ENCODE results near the gene PTPRG.

Gene PTPRG

DNA sequence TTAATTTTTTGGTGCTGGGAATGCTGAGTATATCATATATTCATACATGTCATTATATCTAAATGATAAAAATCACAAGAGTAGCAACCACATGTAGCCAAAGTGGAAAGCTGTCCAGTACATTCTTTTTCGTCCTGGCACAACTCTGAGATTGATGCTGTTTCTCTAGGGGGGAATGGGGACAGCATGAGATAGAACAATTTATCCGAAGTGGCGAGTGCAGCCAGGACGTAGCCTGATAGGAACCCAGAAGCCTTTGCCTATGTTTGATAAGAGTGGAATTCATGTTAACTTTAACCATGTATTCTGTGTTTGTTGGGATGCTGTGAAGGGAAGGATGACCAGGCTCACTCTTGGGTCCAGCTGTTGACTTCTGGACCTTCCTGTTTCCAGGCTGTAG lies 20.9 kb downstream of the PTPRG start:
- Histone ChIP-seq H3K79me2 (ENCODE audit: insufficient read depth, low read length) (no peaks in the 10 kb centered on the region; the same call in 1 of the 2 replicates), H3K27me3 (ENCODE audit: insufficient read depth, low read length, poor library complexity, severe bottlenecking) (no peaks in the 10 kb centered on the region), H3K9ac (ENCODE audit: low read depth, low read length, poor library complexity, severe bottlenecking) (no peak overlapping the region), H3K36me3 (ENCODE audit: insufficient read depth, low read length) (no peaks in the 10 kb centered on the region), H2AFZ (ENCODE audit: low read length) (no peak overlapping the region), H3K9me3 (ENCODE audit: insufficient read depth, low read depth, low read length) (no peaks in the 10 kb centered on the region), H3F3A (ENCODE audit: low read depth) (no peaks in the 10 kb centered on the region), H3K4me2 (ENCODE audit: low read depth, low read length, poor library complexity, severe bottlenecking) (no peak overlapping the region), H4K20me1 (ENCODE audit: insufficient read depth, low read length, poor library complexity, severe bottlenecking) (no peaks in the 10 kb centered on the region), H3K4me3 (ENCODE audit: low read length, poor library complexity, severe bottlenecking) (no peak overlapping the region), H3K4me1 (ENCODE audit: insufficient read depth, low read length, poor library complexity, severe bottlenecking) (peaks cover 4% of the 10 kb centered on the region), H3K9me2 (replicated peaks; ENCODE audit: low read depth, low read length) (no peaks in the 10 kb centered on the region)
- TF ChIP-seq EZH2phosphoT487 (IDR thresholded peaks at IDR 0.05; ENCODE audit: borderline replicate concordance) (no peak), CTCF (conservative IDR thresholded peaks at IDR 0.05; ENCODE audit: low read length) (no peak)

GRCh38 chr3:61582846-61583245 lies 21.5 kb downstream of the PTPRG start:
- H3K36me3 ChIP-seq (ENCODE audit: insufficient read depth, low read length), result no peaks in the 10 kb centered on the region
- H3K79me2 ChIP-seq (ENCODE audit: insufficient read depth, low read length), result no peaks in the 10 kb centered on the region; the same call in 1 of the 2 replicates
- no peaks in the 10 kb centered on the region for H3K9me3 ChIP-seq (ENCODE audit: insufficient read depth, low read depth, low read length)
- H3K4me2 ChIP-seq (ENCODE audit: low read depth, low read length, poor library complexity, severe bottlenecking), result no peak overlapping the region
- no peak for TF ChIP-seq CTCF (conservative IDR thresholded peaks at IDR 0.05; ENCODE audit: low read length)
- H2AFZ ChIP-seq (ENCODE audit: low read length), result no peak overlapping the region
- H3K9me2 ChIP-seq (replicated peaks; ENCODE audit: low read depth, low read length), result no peaks in the 10 kb centered on the region
- no peaks in the 10 kb centered on the region for H3K27me3 ChIP-seq (ENCODE audit: insufficient read depth, low read length, poor library complexity, severe bottlenecking)
- no peaks in the 10 kb centered on the region for H4K20me1 ChIP-seq (ENCODE audit: insufficient read depth, low read length, poor library complexity, severe bottlenecking)
- H3K4me3 ChIP-seq (ENCODE audit: low read length, poor library complexity, severe bottlenecking), result no peak overlapping the region
- H3F3A ChIP-seq (ENCODE audit: low read depth), result no peaks in the 10 kb centered on the region
- peaks cover 8% of the 10 kb centered on the region for H3K4me1 ChIP-seq (ENCODE audit: insufficient read depth, low read length, poor library complexity, severe bottlenecking)
- H3K9ac ChIP-seq (ENCODE audit: low read depth, low read length, poor library complexity, severe bottlenecking), result no peak overlapping the region

- no peaks in the 10 kb centered on the region for H3K9me3 ChIP-seq (ENCODE audit: insufficient read depth, low read depth, low read length)
- H3K27me3 ChIP-seq (ENCODE audit: insufficient read depth, low read length, poor library complexity, severe bottlenecking), result no peaks in the 10 kb centered on the region
- H3K9me2 ChIP-seq (replicated peaks; ENCODE audit: low read depth, low read length), result no peaks in the 10 kb centered on the region
- no peak overlapping the region for H3K4me3 ChIP-seq (ENCODE audit: low read length, poor library complexity, severe bottlenecking)
- H3K36me3 ChIP-seq (ENCODE audit: insufficient read depth, low read length), result no peaks in the 10 kb centered on the region
- H3F3A ChIP-seq (ENCODE audit: low read depth), result no peaks in the 10 kb centered on the region
- H4K20me1 ChIP-seq (ENCODE audit: insufficient read depth, low read length, poor library complexity, severe bottlenecking), result no peaks in the 10 kb centered on the region
- no peak overlapping the region for H3K9ac ChIP-seq (ENCODE audit: low read depth, low read length, poor library complexity, severe bottlenecking)
- peaks cover 13% of the 10 kb centered on the region for H3K4me1 ChIP-seq (ENCODE audit: insufficient read depth, low read length, poor library complexity, severe bottlenecking)
- H2AFZ ChIP-seq (ENCODE audit: low read length), result no peak overlapping the region
- H3K4me2 ChIP-seq (ENCODE audit: low read depth, low read length, poor library complexity, severe bottlenecking), result no peak overlapping the region
- H3K79me2 ChIP-seq (ENCODE audit: insufficient read depth, low read length), result no peaks in the 10 kb centered on the region; the same call in 1 of the 2 replicates
- no peak for TF ChIP-seq EZH2phosphoT487 (IDR thresholded peaks at IDR 0.05; ENCODE audit: borderline replicate concordance)
Measured at GRCh38 chr3:61583890-61584875, 22.8 kb downstream of the PTPRG start.

Measured in Loucy (cell line).